ENCODE results near the gene JAK3.
"Not testable (repeated sequence)": the region's sequence is repeated elsewhere in the genome, so short reads cannot be mapped to it uniquely, and the experiment has no call there.

Gene JAK3

GRCh38 chr19:17805427-17805826, 42.4 kb downstream of the JAK3 start:
- no peak for DNase-seq (ENCODE audit: low read depth)
- TF ChIP-seq CTCF (IDR thresholded peaks at IDR 0.05; ENCODE audit: control insufficient read depth, insufficient read depth, low read depth, low read length, missing control alignments) = no peak
- H3K4me3 ChIP-seq (ENCODE audit: control insufficient read depth, low read depth, low read length) = no peak overlapping the region

GRCh38 chr19:17803264-17803896, 44.4 kb downstream of the JAK3 start:
- no peak for DNase-seq (ENCODE audit: low read depth)
- H3K4me3 ChIP-seq (ENCODE audit: control insufficient read depth, low read depth, low read length) = no peak overlapping the region
- no peak for TF ChIP-seq CTCF (IDR thresholded peaks at IDR 0.05; ENCODE audit: control insufficient read depth, insufficient read depth, low read depth, low read length, missing control alignments)

DNA sequence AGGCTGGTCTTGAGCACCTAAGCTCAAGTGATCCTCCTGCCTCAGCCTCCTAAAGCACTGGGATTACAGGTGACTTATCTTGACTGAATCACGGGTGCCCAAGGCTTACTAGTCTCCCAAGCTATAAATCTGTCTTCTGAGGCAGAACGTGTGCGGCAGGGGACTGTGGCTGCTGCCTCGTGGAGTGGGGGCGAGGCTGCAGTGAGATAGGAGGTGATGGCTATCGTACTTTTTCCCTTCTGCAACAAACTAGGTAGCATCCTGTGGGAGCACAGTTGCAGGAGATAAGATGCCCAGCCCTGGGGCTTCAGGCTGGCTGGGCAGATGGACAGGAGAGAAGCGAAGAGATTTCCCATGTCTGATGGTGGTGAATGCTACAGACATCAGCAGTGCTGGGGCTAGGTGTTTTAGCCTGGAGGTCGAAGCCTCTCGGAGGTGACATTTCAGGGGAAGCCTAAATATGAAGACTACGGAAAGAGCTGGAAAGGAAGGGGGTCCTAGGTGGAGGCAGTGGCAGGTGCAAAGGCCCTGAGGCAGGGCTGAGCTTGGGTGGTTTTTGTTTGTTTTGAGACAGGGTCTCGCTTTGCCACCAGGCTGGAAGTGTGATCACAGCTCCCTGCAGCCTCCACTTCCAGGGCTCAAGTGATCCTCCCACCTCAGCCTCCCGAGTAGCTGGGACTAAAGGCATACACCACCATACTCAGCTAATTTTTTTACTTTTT, 45.5 kb downstream of the JAK3 start:
- no peak for DNase-seq (ENCODE audit: low read depth)
- H3K4me3 ChIP-seq (ENCODE audit: control insufficient read depth, low read depth, low read length) = no peak overlapping the region
- no peak for TF ChIP-seq CTCF (IDR thresholded peaks at IDR 0.05; ENCODE audit: control insufficient read depth, insufficient read depth, low read depth, low read length, missing control alignments)

GRCh38 chr19:17798599-17798998, 49.2 kb downstream of the JAK3 start:
- not testable (repeated sequence) for H3K4me3 ChIP-seq (ENCODE audit: control insufficient read depth, low read depth, low read length); DNase-seq (ENCODE audit: low read depth)

DNA sequence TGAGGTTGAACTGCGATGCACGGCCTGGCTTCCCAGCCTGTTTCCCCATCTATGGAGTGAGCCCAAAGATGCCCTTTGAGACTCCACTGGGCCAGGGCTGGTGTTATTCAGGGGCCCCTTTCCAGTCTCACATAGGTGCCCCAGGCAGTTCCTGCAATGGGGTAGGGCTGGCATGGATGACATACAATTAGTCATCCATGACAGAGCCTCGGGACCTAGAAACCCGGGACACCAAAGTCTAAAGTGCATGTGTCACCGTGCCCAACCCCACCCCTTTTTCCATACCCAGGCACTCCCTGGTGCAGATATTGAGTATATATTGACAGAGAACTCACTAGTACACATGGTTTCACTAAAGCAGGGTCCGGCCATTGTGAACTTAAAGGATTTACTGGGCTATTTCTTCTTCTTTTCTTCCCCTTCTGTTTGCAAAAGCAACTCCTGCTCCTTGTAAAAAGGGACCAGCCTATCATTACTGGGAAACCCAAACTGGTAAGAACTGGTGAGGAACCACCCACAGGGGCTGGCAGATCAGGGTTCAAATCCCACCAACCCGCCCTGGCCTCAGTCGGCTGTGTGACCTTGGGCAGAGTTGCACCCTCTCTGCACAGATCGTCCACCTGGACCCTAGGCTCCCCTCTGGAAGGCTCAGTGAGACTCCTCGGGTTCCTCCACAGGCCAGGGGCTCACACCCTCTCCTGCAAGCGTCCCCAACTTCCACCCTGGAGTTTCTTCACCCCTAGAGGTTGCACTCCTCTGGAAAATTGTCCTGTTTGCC, 50.2 kb downstream of the JAK3 start:
- no peak for TF ChIP-seq CTCF (IDR thresholded peaks at IDR 0.05; ENCODE audit: control insufficient read depth, insufficient read depth, low read depth, low read length, missing control alignments)
- no peak for DNase-seq (ENCODE audit: low read depth)
- no peak overlapping the region for H3K4me3 ChIP-seq (ENCODE audit: control insufficient read depth, low read depth, low read length)

GRCh38 chr19:17796838-17797423, 50.9 kb downstream of the JAK3 start:
- TF ChIP-seq CTCF (IDR thresholded peaks at IDR 0.05; ENCODE audit: control insufficient read depth, insufficient read depth, low read depth, low read length, missing control alignments) = no peak
- H3K4me3 ChIP-seq (ENCODE audit: control insufficient read depth, low read depth, low read length) = no peak overlapping the region
- no peak for DNase-seq (ENCODE audit: low read depth)
